Muscle of arm (tissue), 12 donors: ENCODE measurements around the gene CGB1. TPM values are rescaled to one million over a fixed set of nuclear protein-coding genes. Genes with fewer than 3 reads are reported as not detected.
"Not testable (repeated sequence)": the region's sequence is repeated elsewhere in the genome, so short reads cannot be mapped to it uniquely, and the experiment has no call there.

Experiments
- DNase-seq: peaks from one replicate; pipeline ENCODE4 v3.0.0-alpha.2; 2013
- polyA plus RNA-seq, 12 donors: library from polyadenylated mRNA; unstranded; fragments of 120-200 nt; gene quantifications; one replicate each; pipeline ENCODE4 v1.2.1, GENCODE V29; 2013; ENCODE audit not compliant: insufficient read length in 12 of 12

CGB1 gene
- polyA plus RNA-seq, 12 donors, result 0.30 TPM; not detected in 11

- no peak for DNase-seq
Measured at GRCh38 chr19:49022116-49022515, 14.6 kb downstream of the CGB1 start.

- no peak for DNase-seq
Measured at GRCh38 chr19:49020931-49021895, 15.5 kb downstream of the CGB1 start.

GRCh38 chr19:49020342-49020741 is 16.4 kb downstream of the CGB1 start:
- no peak for DNase-seq

GRCh38 chr19:49019242-49019932 is 17.3 kb downstream of the CGB1 start:
- no peak for DNase-seq

- DNase-seq, result not testable (repeated sequence)
Measured at GRCh38 chr19:49018388-49019241, 18.1 kb downstream of the CGB1 start.

GRCh38 chr19:49017666-49018351 is 18.9 kb downstream of the CGB1 start:
- DNase-seq, result no peak

- no peak for DNase-seq
Measured at GRCh38 chr19:49017041-49017665, 19.5 kb downstream of the CGB1 start, which contains the start of gene LHB. LHB (minus strand) TSS chr19:49017091; CDS start chr19:49017081, 10 bp downstream.

GRCh38 chr19:49016067-49016839 is 20.4 kb downstream of the CGB1 start:
- no peak for DNase-seq

- no peak for DNase-seq
Measured at GRCh38 chr19:49014870-49015255, 21.8 kb downstream of the CGB1 start.

- no peak for DNase-seq
Measured at GRCh38 chr19:49014123-49014869, 22.4 kb downstream of the CGB1 start.

- no peak for DNase-seq
Measured at GRCh38 chr19:49011194-49011593, 25.5 kb downstream of the CGB1 start.

GRCh38 chr19:49010453-49010852 is 26.2 kb downstream of the CGB1 start:
- DNase-seq, result no peak

- DNase-seq, result no peak
Measured at GRCh38 chr19:49009828-49010227, 26.9 kb downstream of the CGB1 start.

- no peak for DNase-seq
Measured at GRCh38 chr19:49006905-49007304, 29.8 kb downstream of the CGB1 start.

GRCh38 chr19:49004964-49005614 is 31.6 kb downstream of the CGB1 start:
- no peak for DNase-seq

GRCh38 chr19:49004133-49004532 is 32.6 kb downstream of the CGB1 start:
- no peak for DNase-seq

- no peak for DNase-seq
Measured at GRCh38 chr19:48999481-49000325, 37.0 kb downstream of the CGB1 start.

GRCh38 chr19:48997972-48998371 is 38.7 kb downstream of the CGB1 start:
- DNase-seq, result no peak
